ACC112 (cell line): ENCODE data around the gene ADAMTS17.

Source experiments
- H2AFZ ChIP-seq: fragments of 200-600 bp; sonication (generic); one replicate; pipeline ENCODE4 v1.6.0; 2017; ENCODE audit warnings: antibody characterized with exemption, low read length; ENCODE audit not compliant: unreplicated experiment
- H3K27ac ChIP-seq: fragments of 200-600 bp; sonication (generic); 2 replicates; pipeline ENCODE4 v1.5.1; 2014; ENCODE audit warnings: low read depth, mild to moderate bottlenecking, antibody characterized with exemption, low read length, moderate library complexity
- H3K27me3 ChIP-seq: fragments of 200-600 bp; sonication (generic); 2 replicates; pipeline ENCODE4 v1.6.1; 2014; ENCODE audit warnings: mild to moderate bottlenecking, antibody characterized with exemption, low read length, moderate library complexity, mixed read lengths; ENCODE audit not compliant: insufficient read depth
- H3K36me3 ChIP-seq: fragments of 200-600 bp; sonication (generic); 2 replicates; pipeline ENCODE4 v1.6.1; 2016; ENCODE audit warnings: mild to moderate bottlenecking, antibody characterized with exemption, low read length, moderate library complexity, mixed read lengths; ENCODE audit not compliant: insufficient read depth
- H3K4me1 ChIP-seq: fragments of 200-600 bp; sonication (generic); one replicate; pipeline ENCODE4 v1.6.1; 2016; ENCODE audit warnings: low read length, mixed read lengths; ENCODE audit not compliant: insufficient read depth, unreplicated experiment, control insufficient read depth
- H3K4me3 ChIP-seq: fragments of 200-600 bp; sonication (generic); 2 replicates; pipeline ENCODE4 v1.5.1; 2014; ENCODE audit warnings: mild to moderate bottlenecking, low read depth, low read length
- H3K79me2 ChIP-seq: fragments of 200-600 bp; sonication (generic); one replicate; pipeline ENCODE4 v1.6.0; 2016; ENCODE audit warnings: low read length; ENCODE audit not compliant: control insufficient read depth, unreplicated experiment, insufficient read depth

Gene ADAMTS17

GRCh38 chr15:100140527-100141308 lies 201.1 kb downstream of the ADAMTS17 start:
- Histone ChIP-seq H3K4me3 (no peak overlapping the region), H2AFZ (no peak overlapping the region), H3K79me2 (no peaks in the 10 kb centered on the region), H3K36me3 (no peaks in the 10 kb centered on the region), H3K27ac (no peak overlapping the region), H3K4me1 (no peaks in the 10 kb centered on the region), H3K27me3 (no peaks in the 10 kb centered on the region)

- H2AFZ ChIP-seq, result no peak overlapping the region
- H3K27ac ChIP-seq, result no peak overlapping the region
Observed at GRCh38 chr15:100134586-100134985, 207.2 kb downstream of the ADAMTS17 start.

GRCh38 chr15:100134089-100134583 lies 207.6 kb downstream of the ADAMTS17 start:
- Histone ChIP-seq H3K4me1 (no peaks in the 10 kb centered on the region), H3K79me2 (no peaks in the 10 kb centered on the region), H3K27me3 (no peaks in the 10 kb centered on the region), H3K4me3 (no peak overlapping the region), H2AFZ (no peak overlapping the region), H3K27ac (no peak overlapping the region), H3K36me3 (no peaks in the 10 kb centered on the region)

More at GRCh38 chr15:100134586-100134985, 207.2 kb downstream of the ADAMTS17 start:
- Histone ChIP-seq H3K4me1 (no peaks in the 10 kb centered on the region), H3K79me2 (no peaks in the 10 kb centered on the region), H3K4me3 (no peak overlapping the region), H3K27me3 (no peaks in the 10 kb centered on the region), H3K36me3 (no peaks in the 10 kb centered on the region)

- Histone ChIP-seq H3K27ac (no peak overlapping the region), H2AFZ (no peak overlapping the region), H3K36me3 (no peaks in the 10 kb centered on the region), H3K27me3 (no peaks in the 10 kb centered on the region), H3K4me3 (no peak overlapping the region), H3K79me2 (no peaks in the 10 kb centered on the region), H3K4me1 (no peaks in the 10 kb centered on the region)
Observed at GRCh38 chr15:100133001-100133400, 208.8 kb downstream of the ADAMTS17 start.

- no peaks in the 10 kb centered on the region for H3K36me3 ChIP-seq
- no peak overlapping the region for H3K4me3 ChIP-seq
- H3K4me1 ChIP-seq, result no peaks in the 10 kb centered on the region
- no peaks in the 10 kb centered on the region for H3K27me3 ChIP-seq
- H2AFZ ChIP-seq, result no peak overlapping the region
- H3K27ac ChIP-seq, result no peak overlapping the region
- H3K79me2 ChIP-seq, result no peaks in the 10 kb centered on the region
Observed at GRCh38 chr15:100132309-100132708, 209.5 kb downstream of the ADAMTS17 start.

GRCh38 chr15:100131321-100132224 lies 210.2 kb downstream of the ADAMTS17 start:
- no peak overlapping the region for H3K27ac ChIP-seq
- H3K79me2 ChIP-seq, result no peaks in the 10 kb centered on the region
- no peaks in the 10 kb centered on the region for H3K36me3 ChIP-seq
- H3K27me3 ChIP-seq, result no peaks in the 10 kb centered on the region
- no peak overlapping the region for H3K4me3 ChIP-seq
- H2AFZ ChIP-seq, result no peak overlapping the region
- no peaks in the 10 kb centered on the region for H3K4me1 ChIP-seq

GRCh38 chr15:100129677-100130076 lies 212.1 kb downstream of the ADAMTS17 start:
- no peaks in the 10 kb centered on the region for H3K79me2 ChIP-seq
- no peaks in the 10 kb centered on the region for H3K27me3 ChIP-seq
- H3K27ac ChIP-seq, result no peak overlapping the region
- H3K4me1 ChIP-seq, result no peaks in the 10 kb centered on the region
- no peaks in the 10 kb centered on the region for H3K36me3 ChIP-seq
- no peak overlapping the region for H3K4me3 ChIP-seq
- no peak overlapping the region for H2AFZ ChIP-seq

GRCh38 chr15:100125401-100126191 lies 216.2 kb downstream of the ADAMTS17 start:
- H3K36me3 ChIP-seq, result no peaks in the 10 kb centered on the region
- H3K79me2 ChIP-seq, result no peaks in the 10 kb centered on the region
- no peak overlapping the region for H3K27ac ChIP-seq
- no peaks in the 10 kb centered on the region for H3K27me3 ChIP-seq
- H3K4me1 ChIP-seq, result no peaks in the 10 kb centered on the region
- no peak overlapping the region for H3K4me3 ChIP-seq
- H2AFZ ChIP-seq, result no peak overlapping the region

- Histone ChIP-seq H3K4me1 (no peaks in the 10 kb centered on the region), H2AFZ (no peak overlapping the region), H3K36me3 (no peaks in the 10 kb centered on the region), H3K4me3 (no peak overlapping the region), H3K79me2 (no peaks in the 10 kb centered on the region), H3K27me3 (no peaks in the 10 kb centered on the region), H3K27ac (no peak overlapping the region)
Observed at GRCh38 chr15:100124936-100125335, 216.8 kb downstream of the ADAMTS17 start.

GRCh38 chr15:100124361-100124760 lies 217.4 kb downstream of the ADAMTS17 start:
- Histone ChIP-seq H2AFZ (no peak overlapping the region), H3K4me3 (no peak overlapping the region), H3K27me3 (no peaks in the 10 kb centered on the region), H3K27ac (no peak overlapping the region), H3K4me1 (no peaks in the 10 kb centered on the region), H3K36me3 (no peaks in the 10 kb centered on the region), H3K79me2 (no peaks in the 10 kb centered on the region)
